Fibroblast of pulmonary artery (primary cell): ENCODE results near the gene EPC2.
"Not testable (repeated sequence)": the region's sequence is repeated elsewhere in the genome, so short reads cannot be mapped to it uniquely, and the experiment has no call there.

ENCODE experiments used
- DNase-seq: peaks from one replicate; pipeline ENCODE4 v3.0.0-alpha.2; 2010; ENCODE audit warnings: low read depth
- H3K4me3 ChIP-seq: replicated peaks from 2 replicates; pipeline ENCODE4 v1.5.1; 2011; ENCODE audit warnings: low read depth, mild to moderate bottlenecking, control low read depth, low read length, moderate library complexity
- CTCF ChIP-seq: IDR thresholded peaks from 2 replicates; pipeline ENCODE4 v1.5.1; 2011; ENCODE audit warnings: mild to moderate bottlenecking, control low read depth, low read length, inconsistent platforms; ENCODE audit errors: missing control alignments

EPC2 gene

DNA sequence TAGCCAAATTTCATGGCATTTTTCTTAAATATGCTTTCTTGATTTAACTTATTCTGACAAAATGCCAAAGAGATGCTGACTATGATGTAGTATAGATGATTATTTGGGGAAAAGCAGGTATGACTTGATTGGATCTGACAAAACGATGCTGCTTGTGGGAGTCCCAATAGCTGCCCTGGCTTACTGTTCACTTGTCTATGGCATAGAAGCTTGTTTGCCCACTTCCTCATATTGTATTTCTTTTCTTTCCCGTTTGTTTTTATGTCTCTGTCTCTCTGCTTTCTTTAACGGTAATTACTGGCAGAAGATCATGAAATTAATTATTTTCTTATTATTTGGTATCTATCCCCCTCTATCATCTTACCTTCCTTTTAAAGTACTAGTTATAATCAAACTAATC is 43.0 kb downstream of the EPC2 start:
- H3K4me3 ChIP-seq = no peak overlapping the region
- no peak for DNase-seq
- no peak for TF ChIP-seq CTCF

DNA sequence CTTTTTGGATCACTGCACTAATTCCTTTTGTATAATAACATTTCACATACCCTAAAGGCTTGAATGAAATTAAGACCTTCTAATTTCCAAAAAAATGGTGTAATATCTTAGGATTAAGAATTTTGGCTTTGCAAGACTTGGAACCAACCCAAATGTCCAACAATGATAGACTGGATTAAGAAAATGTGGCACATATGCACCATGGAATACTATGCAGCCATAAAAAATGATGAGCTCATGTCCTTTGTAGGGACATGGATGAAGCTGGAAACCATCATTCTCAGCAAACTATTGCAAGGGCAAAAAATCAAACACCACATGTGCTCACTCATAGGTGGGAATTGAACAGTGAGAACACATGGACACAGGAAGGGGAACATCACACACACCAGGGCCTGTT is 43.5 kb downstream of the EPC2 start:
- DNase-seq, H3K4me3 ChIP-seq: not testable (repeated sequence)

- no peak overlapping the region for H3K4me3 ChIP-seq
- TF ChIP-seq CTCF = no peak
- no peak for DNase-seq
Measured at GRCh38 chr2:148696985-148697384, 52.4 kb downstream of the EPC2 start.

DNA sequence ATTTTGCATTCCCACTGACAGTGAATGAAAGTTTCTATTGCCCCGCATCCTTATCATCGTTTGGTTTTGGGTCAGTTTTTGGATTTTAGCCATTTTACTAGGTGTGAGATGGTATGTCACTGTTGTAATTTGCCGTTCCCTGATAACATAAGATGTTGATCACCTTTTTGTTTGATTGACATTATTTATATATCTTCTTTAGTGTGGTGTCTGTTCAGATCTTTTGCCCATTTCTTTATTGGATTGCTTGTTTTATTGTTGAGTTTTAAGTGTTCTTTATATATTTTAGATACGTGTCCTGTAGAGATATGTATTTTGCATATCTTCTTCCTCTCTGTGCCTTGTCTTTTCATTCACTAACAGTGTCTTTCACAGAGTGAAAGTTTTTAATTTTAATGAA is 55.3 kb downstream of the EPC2 start:
- TF ChIP-seq CTCF = no peak
- no peak for DNase-seq
- H3K4me3 ChIP-seq = no peak overlapping the region

DNA sequence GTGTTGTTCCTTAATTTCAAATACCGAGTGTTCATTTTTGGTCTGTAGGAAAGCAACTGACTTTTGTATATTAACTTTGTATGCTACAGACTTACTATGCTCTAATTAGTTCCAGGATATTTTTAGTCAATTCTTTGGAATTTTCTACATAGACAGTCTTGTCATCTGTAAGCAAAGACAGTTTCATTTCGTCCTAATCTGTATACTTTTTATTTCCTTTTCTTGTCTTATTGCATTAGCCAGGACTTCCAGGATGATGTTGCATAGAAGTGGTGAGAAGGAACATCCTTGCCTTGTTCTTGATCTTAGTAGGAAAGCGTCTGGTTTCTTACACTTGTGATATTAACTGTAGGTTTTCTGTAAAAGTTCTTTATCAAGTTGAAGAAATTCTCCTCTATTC is 56.5 kb downstream of the EPC2 start:
- no peak for TF ChIP-seq CTCF
- H3K4me3 ChIP-seq = no peak overlapping the region
- DNase-seq = no peak

GRCh38 chr2:148701877-148702276 is 57.3 kb downstream of the EPC2 start:
- no peak for DNase-seq
- TF ChIP-seq CTCF = no peak
- H3K4me3 ChIP-seq = no peak overlapping the region

DNA sequence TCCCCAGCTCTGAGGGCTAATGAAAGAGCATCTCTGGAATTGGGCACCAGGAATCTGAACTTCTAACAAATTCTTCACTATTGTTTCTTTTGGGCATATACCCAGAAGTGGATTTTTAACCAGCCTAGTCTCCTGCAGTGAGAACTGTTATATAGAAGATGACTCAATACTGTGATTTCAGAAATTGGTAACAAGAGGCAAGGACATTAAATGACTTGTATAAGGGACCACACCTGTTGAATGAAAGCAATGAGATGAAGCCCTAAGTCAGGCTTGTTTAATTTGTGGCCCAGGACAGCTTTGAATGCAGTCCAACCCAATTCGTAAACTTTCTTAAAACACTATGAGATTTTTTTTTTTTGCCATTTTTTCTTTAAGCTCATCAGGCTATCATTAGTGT is 57.9 kb downstream of the EPC2 start:
- no peak for TF ChIP-seq CTCF
- H3K4me3 ChIP-seq = no peak overlapping the region
- DNase-seq = no peak

DNA sequence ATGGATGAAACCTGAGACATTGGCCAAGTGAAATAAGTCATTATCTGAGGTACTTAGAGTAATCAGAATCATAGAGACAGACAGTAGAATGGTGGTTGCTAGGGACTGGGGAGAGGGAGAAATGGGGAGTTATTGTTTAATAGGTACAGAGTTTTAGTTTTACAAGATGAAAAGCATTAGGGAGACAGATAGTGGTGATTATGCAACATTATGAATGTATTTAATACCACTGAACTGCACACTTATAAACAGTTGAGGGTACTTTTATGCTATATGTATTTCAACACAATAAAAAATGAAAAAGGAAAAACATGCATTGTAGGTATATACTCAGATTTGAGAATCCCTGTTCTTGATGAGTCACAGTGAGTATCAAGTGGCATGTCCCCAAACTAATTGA is 59.7 kb downstream of the EPC2 start:
- DNase-seq = no peak
- no peak overlapping the region for H3K4me3 ChIP-seq
- TF ChIP-seq CTCF = no peak
